Inflammatory macrophage treated with lipopolysaccharide for 1 hour (primary cell): ENCODE measurements around the gene SCFD2.
"Not testable (repeated sequence)": the region's sequence is repeated elsewhere in the genome, so short reads cannot be mapped to it uniquely, and the experiment has no call there.

Experiments used
- DNase-seq, 2 donors: peaks; one replicate each; pipeline ENCODE4 v3.0.0-alpha.2; 2020 to 2022

Gene SCFD2

GRCh38 chr4:53094040-53094439 is 271.8 kb downstream of the SCFD2 start:
- no peak for DNase-seq

GRCh38 chr4:53089936-53090729 is 275.7 kb downstream of the SCFD2 start:
- no peak for DNase-seq

DNA sequence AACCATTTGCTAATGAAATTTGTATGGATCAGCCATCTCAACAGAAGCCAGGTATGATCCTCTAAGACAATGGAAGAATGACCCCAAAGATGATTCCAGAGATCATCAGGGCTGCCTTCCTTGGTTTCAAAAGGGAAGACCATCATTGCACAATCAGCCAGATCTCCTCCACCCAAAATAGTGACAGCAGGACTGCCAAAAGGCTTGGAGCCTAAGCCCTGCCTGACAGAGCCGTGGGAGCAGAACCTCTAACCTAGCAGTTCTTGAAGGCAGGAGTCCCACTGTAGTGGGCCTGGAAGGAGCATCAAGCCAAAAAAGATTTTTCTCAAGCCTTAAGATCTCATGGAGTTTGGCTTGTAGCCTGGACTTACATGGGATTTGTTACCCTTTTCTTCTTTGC is 277.7 kb downstream of the SCFD2 start:
- no peak for DNase-seq

DNA sequence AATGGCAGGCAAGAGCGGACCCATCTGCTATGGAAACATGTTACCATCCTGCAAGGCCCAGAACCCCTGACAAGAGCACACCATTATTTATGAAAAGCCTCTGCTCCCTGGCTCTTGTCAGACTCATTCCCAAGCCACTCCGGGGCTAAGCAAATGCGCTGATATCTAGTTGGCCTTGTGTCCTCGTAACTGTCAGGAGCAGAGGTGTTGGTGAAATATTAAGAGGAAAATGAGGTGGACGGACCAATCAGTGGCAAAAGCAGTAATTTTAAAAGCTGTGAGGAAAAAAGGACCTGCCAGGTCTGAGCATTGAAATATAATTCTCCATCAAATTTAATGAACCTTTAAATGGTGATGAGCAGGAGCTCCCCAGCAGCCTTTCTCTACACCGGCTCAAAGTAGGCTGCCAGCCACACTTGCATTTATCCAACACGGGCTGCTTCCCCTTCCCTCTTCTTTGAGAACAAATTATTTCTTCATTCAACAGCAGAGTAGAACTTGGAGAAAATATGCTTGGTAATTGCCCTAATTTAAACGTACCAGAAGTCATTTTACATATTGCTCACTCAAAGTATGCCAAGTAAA is 289.4 kb downstream of the SCFD2 start:
- no peak for DNase-seq

DNA sequence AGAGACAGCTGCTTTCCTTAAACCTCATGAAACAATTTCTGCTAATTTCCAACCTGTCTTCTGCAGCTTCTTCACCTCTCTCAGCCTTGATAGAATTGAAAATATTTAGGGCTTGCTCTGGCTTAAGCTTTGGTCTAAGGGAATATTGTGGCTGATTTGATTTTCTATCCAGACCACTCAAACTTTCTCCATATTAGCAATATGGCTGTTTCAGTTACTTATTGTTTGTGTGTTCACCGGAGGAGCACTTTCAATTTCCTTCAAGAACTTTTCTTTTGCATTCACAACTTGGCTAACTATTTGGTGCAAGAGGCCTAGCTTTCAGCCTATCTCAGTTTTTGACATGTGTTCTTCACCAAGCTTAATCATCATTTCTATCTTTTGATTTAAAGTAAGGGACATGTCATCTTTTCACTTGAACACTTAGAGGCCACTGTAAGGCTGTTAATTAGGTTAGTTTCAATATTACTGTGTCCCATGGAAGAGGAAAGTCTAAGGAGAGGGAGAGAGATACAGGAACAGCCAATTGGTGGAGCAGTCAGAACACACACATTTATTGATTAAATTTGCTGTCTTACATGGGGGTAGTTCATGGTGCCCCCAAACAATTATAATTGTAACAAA is 290.6 kb downstream of the SCFD2 start:
- no peak for DNase-seq

GRCh38 chr4:53068755-53069330 is 297.0 kb downstream of the SCFD2 start:
- no peak for DNase-seq

GRCh38 chr4:53067125-53067802 is 298.6 kb downstream of the SCFD2 start:
- no peak for DNase-seq

DNA sequence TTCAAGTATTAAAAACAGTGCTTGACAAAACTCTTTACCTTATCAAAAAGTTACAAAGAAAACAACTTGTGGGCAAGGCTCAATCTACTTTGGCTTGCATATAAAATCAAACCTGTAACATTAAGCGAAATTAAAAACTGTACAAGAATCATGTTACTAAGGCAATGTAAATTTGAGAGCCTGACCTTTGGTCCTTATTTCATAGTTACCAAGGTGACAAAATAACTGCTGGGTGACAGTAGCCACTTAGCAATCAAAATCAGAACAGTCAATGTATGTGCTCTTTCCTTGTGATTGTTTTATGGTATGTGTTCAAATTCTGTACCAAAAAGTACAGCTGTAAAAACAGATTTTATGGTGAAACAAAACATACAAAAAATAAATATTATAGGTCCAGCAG is 299.7 kb downstream of the SCFD2 start:
- DNase-seq = no peak

- no peak for DNase-seq
Observed at GRCh38 chr4:53064609-53065008, 301.3 kb downstream of the SCFD2 start.

- DNase-seq = no peak
Observed at GRCh38 chr4:53061091-53061850, 304.6 kb downstream of the SCFD2 start.

DNA sequence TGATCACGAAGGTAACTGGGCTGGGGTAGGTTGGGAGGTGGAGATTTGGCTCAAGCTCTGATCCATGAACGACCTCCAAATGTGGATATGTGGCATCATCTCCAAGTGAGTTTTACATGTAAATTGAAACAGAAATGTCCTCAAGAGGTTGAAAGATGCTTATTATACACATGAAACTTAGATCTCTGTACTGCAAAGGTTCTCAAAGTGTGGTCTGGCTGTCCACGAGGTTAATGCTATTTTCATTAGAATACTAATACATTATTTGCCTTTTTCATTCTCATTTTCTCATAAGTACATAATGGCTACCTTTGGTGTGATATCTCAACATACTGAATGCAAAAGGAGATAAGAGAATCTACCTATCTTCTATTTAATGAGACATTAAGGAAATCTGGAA is 305.6 kb downstream of the SCFD2 start:
- no peak for DNase-seq

DNA sequence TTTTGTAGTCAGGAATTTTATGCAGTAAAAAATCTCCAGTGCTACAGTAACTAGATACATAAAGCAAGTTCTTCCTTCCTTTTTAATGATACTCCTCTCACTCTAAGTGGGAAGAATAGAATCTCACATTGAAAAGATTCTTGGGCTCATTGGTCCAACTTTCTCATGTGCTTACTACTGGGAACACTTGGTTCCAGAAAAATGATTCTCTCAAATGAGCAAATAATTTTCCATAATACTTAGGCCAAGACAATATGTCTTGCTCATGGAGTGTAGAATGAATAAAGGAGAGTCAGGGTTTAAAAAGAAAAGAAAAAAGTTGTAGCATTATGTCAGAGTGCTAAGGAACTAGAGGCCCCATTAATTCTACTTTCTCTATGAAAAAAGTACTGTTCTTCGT is 306.0 kb downstream of the SCFD2 start:
- no peak for DNase-seq

DNA sequence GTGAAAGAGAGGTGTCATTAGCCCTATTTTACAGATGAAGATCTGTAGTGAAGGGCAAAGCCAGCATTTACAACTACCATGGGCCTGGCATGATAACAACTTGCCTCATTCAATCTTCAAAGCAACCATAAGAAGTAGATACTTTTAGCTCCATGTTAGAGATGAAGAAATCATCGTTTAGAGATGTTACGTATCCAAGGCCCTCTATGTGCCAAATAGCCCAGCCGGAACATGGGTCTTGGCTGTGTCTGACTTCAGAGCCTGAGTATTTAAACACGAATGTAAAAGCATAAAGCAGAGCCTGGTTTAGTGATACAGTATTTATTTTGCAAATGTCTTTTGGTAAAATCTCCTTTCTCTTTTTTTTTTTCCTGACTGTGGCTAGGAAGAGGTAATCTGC is 306.6 kb downstream of the SCFD2 start:
- DNase-seq = no peak

GRCh38 chr4:53057679-53058078 is 308.2 kb downstream of the SCFD2 start:
- no peak for DNase-seq

DNA sequence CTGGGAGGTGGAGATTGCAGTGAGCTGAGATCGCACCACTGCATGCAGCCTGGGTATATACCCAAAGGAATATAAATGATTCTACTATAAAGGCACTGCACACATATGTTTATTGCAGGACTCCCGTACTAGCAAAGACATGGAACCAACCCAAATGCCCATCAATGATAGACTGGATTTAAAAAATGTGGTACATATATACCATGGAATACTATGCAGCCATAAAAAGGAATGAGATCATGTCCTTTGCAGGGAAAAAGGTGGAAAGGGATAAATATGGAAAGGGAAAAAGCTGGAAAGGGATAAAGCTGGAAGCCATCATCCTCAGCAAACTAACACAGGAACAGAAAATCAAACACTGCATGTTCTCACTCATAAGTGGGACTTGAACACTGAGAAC is 308.8 kb downstream of the SCFD2 start:
- not testable (repeated sequence) for DNase-seq

GRCh38 chr4:53055716-53056403 is 310.0 kb downstream of the SCFD2 start:
- DNase-seq = no peak

DNA sequence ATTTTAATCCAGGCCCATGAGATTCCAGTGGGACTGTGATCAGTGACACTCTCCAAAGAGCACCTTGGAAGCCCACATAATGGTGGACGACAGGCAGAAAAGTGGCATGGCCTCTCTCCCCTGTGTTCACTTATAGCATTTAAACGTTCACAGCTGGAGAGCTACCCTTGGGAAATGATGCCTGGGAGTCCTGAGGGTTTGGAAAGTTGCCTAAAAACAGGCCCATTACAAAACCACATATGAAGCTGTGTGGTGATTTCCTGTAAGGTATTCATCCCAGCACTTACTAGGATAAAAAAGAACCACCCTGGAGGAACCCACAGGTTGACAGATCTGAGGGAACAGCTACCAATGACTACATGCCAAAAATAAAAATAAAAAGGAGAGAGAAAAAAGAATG is 310.6 kb downstream of the SCFD2 start:
- no peak for DNase-seq

GRCh38 chr4:53050361-53050774 is 315.5 kb downstream of the SCFD2 start:
- DNase-seq = no peak

- DNase-seq = no peak
Observed at GRCh38 chr4:53049528-53049927, 316.3 kb downstream of the SCFD2 start.

GRCh38 chr4:53044651-53044960 is 321.3 kb downstream of the SCFD2 start:
- no peak for DNase-seq

- no peak for DNase-seq
Observed at GRCh38 chr4:53043891-53044650, 321.8 kb downstream of the SCFD2 start.
